GM18519 (cell line): ENCODE measurements around the gene SERPINA9.
"Not testable (repeated sequence)": the region's sequence is repeated elsewhere in the genome, so short reads cannot be mapped to it uniquely, and the experiment has no call there.

Source experiments
- ATAC-seq: cut with Tn5 transposase; IDR thresholded peaks from one replicate; pipeline ENCODE4 v1.9.1; 2021; ENCODE audit warnings: mild to moderate bottlenecking, moderate library complexity; ENCODE audit not compliant: unreplicated experiment, low FRiP score

Gene SERPINA9

DNA sequence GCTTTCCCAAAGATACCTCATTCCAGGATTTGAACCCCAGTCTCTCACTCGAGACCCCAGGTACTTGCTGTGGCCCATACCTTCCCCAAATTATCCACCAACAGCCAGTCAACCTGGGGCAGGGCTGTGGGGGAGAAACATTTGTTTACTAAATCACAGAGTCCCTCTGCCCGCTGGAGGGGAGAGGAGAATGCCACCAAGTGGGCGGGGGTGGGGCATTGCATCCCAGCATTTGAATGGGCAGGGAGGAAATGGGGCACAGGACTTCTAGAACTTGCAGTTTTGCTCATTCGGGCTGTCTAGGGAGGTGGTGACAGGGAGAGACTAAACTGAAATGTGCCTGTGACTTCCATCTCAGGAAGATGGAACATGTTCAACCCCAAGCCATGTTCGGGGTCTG is 10.9 kb upstream of the SERPINA9 start:
- no peak for ATAC-seq

DNA sequence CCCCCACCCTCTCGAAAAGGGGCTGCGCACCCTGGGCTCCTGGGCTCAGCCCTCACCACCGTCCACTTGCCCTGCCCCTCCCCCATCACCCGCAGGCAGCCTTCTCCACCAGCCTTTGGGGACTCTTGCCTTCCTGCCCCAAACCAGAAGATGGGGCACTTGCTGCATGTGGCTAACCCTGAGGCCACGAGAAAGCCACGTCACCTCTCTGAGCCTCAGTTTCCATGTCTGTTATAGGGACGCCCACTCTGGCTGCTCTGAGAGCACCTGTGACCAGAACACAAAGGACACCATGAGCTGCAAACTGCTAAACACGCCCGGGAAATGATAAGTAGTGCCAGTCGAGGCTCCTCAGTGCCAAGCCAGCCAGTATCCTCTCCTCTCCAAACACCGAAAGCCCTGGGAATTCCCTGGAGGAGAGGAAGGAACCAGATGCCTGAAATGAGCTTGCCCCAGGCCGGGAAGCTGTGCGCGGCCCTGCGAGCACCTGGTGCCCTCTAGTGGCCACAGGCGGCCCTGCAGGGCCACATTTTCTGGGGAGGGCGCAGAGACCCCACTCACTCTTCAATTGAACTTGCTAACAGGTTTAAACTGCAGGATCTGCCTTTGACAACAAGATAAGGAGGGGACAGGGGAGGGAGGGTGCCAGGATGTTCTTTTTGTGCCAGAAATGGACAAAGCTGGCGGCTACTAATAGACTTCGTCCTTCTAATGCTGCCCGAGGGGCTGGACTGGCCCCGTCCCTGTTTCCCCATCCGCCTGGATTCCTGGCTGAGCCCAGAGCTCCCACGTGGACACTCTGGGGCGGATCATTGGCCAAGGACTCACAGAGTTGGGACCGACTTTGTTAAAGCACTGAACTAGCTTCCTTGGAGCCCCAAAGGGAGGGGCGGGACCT is 10.2 kb upstream of the SERPINA9 start:
- ATAC-seq: no peak

DNA sequence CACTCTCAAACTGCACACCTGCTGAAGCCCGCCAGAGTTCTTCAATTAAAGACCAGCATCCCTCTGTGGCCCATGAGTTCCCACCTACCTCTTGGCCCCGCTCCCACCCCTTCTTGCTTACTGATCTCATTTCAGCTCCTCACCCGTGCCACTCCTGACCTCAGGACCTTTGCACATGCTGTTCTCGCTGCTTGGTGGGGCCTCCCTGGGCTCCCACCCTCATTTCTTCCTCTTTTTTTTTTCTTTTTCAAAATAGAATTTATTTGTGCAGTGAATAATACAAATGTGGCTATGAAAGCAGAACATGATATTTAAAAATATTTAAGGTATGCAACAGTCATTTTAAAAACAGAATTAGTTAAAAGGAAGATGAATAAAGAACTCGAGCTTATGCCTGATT is 8.5 kb upstream of the SERPINA9 start:
- no peak for ATAC-seq

DNA sequence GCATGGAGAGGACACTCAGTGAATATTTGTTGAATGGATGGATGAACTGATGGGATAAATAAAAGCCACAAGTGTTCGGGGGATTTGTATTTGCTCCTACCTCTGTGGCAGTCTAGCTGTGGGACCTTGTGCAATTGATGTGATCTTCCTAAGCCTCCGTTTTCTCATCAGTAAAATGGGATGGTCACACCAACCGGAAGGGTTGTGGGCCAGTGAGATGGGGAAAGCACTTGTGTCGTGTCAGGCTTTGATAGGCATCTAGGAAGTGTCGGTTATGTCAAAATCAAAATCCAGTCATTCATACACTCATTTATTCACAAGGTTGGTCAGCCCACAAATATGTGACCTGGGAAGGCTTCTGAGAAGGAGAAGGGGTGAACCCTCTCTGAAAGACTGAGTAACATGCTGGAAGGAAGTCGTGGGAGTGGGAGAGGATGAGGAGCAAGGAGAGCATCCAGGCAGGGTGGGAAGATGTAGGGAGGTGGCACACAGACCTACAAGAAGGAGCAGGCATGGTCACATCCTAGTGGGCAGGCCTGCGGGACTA is 7.8 kb upstream of the SERPINA9 start:
- ATAC-seq: no peak

DNA sequence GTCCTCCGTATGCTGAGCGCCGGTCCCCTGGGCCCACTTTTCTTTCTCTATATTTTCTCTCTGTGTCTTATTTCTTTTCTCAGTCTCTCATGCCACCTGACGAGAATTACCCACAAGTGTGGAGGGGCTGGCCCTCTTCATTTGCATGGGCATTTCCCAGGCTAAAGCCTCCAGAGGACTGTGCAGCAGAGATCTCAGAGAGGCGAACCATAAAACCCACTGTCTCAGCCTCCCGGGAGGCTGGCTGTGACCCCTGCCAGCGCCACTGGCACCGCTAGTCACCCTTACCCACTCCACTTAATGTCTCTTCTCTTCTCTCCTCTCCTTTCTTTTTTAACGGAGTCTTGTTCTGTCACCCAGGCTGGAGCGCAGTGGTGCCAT is 7.1 kb upstream of the SERPINA9 start:
- no peak for ATAC-seq

DNA sequence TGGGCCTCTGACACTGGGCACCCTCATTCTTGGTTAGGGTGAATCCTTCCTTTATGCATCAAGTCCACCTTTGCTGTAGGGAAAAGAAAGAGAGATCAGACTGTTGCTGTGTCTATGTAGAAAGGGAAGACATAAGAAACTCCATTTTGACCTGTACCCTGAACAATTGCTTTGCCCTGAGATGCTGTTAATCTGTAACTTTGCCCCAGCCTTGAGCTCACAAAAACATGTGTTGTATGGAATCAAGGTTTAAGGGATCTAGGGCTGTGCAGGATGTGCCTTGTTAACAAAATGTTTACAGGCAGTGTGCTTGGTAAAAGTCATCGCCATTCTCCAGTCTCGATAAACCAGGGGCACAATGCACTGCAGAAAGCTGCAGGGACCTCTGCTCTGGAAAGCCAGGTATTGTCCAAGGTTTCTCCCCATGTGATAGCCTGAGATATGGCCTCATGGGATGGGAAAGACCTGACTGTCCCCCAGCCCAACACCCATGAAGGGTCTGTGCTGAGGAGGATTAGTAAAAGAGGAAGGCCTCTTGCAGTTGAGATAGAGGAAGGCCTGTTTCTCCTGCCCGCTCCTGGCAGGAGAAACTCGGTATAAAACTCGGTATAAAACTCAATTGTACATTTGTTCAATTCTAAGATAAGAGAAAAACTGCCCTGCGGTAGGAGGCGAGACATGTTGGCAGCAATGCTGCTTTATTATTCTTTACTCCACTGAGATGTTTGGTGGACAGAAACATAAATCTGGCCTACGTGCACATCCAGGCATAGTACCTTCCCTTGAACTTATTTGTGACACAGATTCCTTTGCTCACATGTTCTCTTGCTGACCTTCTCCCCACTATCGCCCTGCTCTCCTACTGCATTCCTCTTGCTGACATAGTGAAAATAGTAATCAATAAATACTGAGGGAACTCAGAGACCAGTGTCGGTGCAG is 6.4 kb upstream of the SERPINA9 start:
- not testable (repeated sequence) for ATAC-seq

DNA sequence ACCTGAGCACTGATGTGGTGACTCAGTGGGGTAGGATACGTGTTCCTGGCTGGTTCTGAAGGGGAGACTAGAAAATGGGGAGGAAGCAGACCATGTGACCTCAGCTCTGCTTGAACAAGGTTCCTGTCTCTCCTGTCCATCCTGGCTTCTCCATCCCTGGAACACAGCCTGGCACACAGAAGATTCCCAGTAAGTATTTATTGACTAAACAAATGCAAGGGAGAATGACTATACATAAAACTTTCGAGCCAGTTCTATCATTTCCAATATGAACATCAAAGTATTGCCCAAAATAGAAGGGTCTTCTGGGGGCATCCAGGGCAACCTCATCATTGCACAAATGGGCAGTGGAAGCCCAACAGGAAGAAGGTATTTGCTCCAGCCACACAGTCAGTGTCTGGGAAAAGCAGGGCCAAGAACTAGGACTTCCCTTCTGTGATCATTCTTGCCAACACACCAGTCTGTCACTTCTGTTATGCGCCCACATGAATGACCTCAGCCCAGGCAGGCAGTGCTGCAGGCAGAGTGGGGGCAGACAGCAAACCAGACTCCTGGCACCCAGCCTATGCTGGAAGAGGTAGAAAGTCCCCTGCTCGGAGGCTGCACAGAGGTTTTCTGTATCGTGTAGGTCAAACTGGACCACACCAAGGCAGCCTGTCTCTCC is 5.6 kb upstream of the SERPINA9 start:
- ATAC-seq: no peak

DNA sequence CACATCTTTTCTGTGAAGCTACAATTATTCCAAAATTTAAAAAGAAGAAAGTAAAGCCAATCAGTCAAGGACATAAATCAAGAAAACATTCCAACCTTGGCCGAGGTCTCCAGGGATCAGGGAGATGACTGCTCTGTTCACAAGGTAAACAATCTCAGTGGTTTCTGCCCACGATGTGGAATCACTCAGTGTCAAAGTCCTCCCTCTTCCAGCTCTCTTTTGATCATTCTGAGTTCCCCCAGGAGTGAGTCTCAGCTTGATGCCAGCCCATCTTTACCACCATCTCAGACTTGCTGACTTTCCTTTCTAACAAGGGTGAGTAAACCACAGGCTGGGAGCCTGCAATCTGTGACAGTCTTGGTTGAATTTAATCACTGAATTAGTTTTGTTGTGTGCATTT is 4.8 kb upstream of the SERPINA9 start:
- ATAC-seq: no peak

DNA sequence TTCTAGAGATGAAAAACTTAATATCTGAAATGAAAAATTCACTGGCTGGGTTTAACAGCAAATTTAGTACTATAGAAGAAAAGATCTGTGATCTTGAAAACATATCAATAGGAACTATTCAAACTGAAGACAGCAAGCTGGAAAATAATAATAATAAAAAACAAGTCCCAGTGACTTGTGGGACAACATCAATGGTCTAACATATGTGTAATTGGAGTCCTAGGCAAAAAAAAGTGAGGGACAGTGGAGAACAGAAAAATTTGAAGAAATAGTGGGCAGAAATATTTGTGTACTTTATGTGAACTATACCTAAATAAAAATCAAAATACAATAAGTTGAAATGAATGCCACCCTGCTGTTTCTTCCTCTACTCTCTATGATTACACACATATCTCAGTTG is 2.4 kb upstream of the SERPINA9 start:
- ATAC-seq: no peak

DNA sequence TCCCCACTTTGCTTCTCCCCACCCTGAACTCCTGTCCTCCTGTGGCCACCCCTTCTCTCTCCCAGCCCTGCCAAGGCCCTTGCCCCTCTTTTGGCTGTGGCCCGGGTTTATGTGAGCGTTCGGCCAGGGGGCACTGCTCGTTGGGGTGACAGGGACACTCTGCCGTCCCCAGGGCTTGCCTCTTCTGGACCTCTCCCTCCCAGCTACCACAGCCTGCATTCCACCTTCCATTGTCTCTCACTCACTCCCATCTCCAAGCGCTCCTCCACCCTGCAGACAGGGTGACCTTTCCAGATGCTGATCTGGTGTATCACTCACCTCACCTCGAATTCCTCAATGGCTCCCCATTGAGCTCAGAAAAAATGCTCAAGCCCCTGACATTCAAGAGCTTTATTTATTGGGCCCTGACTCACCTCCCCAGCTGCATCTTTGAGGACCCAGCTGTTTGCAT is 1.4 kb downstream of the SERPINA9 start:
- ATAC-seq: no peak

DNA sequence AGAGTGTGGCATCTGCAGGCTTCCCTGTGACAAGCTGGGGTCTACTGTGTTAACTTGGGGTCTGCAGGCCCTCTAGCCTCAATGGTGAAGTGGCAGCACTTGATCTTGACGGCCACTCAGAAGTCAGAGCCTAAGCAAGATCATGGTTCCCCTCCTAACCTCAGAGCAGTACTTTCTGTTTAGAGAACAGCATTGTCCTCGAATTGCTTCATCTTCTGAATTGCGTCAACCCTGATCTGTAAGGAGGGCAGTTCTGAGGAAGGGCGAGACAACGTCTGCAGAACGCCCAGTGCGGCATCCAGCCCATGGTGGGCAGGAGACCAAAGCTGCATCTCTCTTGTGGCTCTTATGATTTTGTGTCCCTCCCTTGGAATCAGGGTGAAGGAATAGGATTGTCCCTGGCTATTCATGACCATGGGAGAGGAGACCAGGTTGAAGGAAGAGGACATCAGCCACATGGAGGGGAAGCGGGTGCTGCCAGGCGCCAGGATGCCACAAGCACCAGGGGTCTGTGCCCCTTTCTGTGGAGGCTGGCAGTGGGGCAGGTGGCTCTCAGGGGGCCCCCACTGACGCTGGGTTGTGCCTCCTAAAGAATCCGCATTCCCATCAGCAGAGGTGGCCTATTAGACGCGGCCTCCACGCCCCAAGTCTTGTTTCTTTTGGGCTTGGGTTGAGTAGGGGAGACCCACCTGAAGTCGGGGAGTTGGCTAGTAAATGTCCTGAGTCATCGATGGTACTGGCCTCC is 2.2 kb downstream of the SERPINA9 start:
- no peak for ATAC-seq

DNA sequence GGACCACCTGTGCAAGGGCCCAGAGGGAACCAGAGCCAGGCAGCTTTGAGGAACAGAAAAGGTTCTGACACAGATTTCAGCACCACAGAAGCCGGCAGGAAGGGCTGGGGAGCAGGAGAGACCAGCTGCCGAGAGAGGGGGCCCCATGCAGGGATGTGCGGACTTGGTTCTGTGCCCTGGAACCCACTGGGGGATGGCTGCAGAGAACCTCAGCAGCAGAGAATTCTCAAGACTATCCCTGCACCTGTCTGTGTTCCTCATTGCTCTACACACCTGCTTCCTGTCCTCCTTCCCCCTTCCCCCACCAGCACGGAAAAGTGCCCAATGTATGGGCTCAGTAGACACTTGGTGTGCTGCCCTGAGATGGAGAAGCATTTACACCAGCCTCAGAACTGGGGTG is 3.2 kb downstream of the SERPINA9 start:
- no peak for ATAC-seq

DNA sequence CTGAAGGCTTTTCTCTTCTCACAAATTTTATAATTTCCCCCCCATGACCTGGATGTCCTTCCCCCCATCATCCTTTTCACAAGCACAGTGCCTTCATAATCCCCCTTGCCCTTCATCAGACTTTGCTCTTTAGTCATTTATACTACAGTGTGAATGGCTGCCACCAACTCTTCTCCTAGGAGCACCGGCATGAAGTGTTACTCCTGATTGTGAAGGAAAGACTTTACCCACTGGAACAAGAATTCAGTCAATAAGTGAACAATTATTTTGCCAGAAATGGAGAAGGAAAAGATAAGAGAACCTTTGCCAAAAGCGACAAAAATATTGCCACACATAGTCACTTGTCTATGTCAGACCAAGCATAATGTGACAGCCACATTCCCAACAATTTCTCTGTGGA is 5.0 kb downstream of the SERPINA9 start:
- no peak for ATAC-seq

DNA sequence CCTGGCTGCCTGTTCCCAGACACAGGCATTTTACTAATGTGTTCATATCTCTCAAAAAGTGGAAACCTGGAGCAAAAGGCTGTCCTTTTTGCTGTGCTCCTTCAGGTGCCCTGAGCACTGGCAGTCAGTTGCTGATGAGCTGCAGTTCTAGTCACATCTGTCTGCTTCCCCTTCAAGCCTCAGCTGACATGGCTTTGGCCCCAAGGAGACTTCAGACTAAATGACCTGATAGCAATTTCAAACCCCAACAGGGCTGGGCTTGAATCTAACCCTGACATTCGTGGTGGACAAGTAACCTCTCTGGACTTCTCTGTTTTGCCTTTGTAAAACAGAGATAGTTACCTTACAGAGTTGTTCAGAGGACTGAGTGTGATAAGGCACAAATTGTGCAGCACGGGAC is 5.7 kb downstream of the SERPINA9 start:
- ATAC-seq: no peak

DNA sequence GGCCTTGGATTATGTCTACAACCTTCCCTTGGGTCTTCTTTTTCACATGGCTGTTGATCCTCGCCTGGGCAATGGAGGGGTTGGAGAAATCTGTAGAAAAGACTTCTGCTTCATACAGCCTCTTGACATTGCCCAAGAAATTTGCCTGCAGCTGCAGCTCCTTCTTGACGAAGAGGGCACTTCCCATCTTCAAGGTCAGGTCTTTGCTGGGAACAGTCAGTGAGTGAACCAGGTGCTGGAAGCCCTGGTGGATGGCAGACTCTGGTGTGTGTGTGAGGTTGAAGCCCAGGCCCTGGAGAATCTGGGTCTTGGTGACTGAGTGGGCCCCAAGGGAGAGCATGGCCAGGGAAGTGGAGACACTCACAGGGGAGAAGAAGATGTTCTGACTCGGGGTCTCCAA is 6.7 kb downstream of the SERPINA9 start:
- no peak for ATAC-seq

DNA sequence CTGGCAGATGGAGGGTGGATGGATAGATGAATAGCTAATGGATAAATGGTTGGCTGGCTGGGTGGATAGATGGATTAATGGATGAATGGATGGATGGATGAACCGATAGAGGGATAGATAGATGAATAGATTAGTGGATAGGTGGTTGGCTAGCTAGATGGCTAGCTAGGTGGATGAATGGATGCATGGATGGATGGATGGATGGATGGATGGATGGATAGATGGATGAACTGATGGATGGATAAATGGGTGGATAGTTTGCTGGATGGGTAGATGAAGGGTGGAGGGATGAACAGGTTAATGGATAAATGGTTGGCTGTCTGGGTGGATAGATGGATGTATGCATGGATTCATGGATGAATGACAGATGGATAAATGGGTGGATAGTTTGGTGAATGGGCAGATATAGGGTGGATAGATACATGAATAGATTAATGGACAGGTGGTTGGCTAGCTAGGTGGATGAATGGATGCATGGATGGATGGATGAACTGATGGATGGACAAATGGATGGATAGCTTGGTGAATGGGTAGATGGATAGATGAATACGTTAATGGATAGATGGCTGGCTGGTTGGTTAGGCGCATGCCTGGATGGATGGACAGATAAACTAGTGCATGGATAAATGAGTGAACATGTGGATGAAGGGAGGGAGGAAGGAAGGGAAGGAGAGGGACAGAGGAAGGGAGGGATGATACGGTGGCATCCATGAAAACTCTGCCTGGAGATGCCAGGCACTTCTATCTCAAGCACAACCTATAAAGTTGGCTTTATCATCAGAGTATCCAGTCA is 8.1 kb downstream of the SERPINA9 start:
- no peak for ATAC-seq

DNA sequence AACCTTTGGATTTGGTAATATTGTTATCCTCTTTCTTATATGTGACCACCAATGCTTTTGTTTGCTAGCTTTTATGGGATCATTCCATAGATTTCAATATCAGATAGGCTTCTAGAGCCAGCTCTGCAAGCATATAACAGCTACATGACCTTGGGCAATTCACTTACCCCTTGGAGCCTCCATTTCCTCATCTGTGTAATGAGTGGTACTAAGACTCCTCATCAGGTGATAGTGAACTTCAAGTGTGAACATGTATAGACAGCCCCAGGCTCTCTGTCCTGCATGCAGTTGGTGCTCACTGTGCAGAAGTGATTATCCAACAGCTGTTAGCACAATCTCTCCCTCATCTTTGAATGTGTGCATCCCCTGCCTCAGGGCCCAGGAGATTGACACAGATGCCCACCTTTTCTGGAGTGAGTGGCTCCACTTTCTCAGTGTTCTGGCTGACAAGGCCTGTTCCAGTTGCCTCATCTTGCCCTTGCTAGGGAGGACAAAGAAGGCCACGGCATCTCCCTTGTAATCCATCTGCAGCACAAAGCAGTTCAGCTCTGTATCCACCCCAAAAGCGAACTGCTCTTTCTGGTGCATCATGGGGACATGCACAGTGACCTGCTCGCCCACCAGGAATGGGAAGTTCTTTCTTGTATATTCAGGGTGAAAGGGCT is 9.2 kb downstream of the SERPINA9 start:
- no peak for ATAC-seq

DNA sequence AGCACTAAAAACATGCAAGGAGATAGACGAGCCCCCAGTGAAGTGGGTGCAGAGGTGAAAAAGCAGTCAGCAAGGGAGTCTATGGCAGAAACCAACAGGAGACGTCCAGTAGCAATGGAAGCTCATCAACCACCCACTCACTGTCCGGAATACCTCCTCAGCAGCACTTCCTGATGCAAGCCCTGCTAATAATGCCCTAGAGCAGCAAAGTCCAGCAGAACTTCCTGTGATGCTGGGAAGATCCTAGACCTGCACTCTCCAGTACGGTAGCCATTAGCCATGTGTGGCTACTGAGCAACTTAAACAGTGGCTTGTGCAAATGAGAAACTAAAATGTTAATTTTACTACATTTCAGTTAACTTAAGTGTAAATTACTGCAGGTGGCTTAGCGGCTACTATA is 11.0 kb downstream of the SERPINA9 start:
- no peak for ATAC-seq

DNA sequence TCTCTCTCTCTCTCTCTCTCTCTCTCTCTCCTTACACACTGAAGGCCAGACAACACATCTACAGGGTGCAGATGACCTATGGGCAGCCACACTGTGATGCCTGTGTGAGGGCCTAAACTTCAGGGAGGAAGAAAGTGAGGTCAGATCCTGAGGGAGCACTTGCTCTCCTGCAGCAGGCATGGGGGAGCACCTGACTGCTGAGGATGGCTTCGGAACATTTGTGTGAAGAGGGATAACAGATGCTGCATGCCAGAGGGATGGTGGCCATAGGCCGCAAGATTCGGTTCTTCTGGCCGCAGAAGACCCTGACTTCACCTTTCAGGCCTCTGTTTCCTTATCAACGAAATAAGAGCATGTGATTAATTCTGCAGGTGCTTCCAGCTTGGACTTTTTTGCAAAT is 11.7 kb downstream of the SERPINA9 start:
- no peak for ATAC-seq
